HL-60/S4 treated with phorbol 12-myristate 13-acetate at 8.2 ng/mL for 4 days and 3 days (cell line): ENCODE measurements around the gene CD300A.

Experiments
- in situ Hi-C: fragments of 300-500 bp; cut with MboI; formaldehyde crosslinking; loops from 2 replicates; pipeline ENCODE4 v1.15.0; 2022; ENCODE audit warnings: low sequenced_read_pairs

CD300A gene

GRCh38 chr17:74454197-74455024 lies 12.0 kb upstream of the CD300A start:
- in situ Hi-C loops, result no loop called here

GRCh38 chr17:74455025-74455545 lies 11.3 kb upstream of the CD300A start:
- in situ Hi-C loops, result no loop called here

- in situ Hi-C loops, result no loop called here
Observed at GRCh38 chr17:74455821-74456220, 10.6 kb upstream of the CD300A start.

GRCh38 chr17:74457146-74457819 lies 9.2 kb upstream of the CD300A start:
- in situ Hi-C loops, result no loop called here

- in situ Hi-C loops, result no loop called here
Observed at GRCh38 chr17:74457820-74458166, 8.6 kb upstream of the CD300A start.

- in situ Hi-C loops, result no loop called here
Observed at GRCh38 chr17:74458835-74459234, 7.6 kb upstream of the CD300A start.

GRCh38 chr17:74459622-74460021 lies 6.8 kb upstream of the CD300A start:
- in situ Hi-C loops, result no loop called here

GRCh38 chr17:74460241-74460640 lies 6.2 kb upstream of the CD300A start:
- in situ Hi-C loops, result no loop called here

- in situ Hi-C loops, result no loop called here
Observed at GRCh38 chr17:74460996-74461395, 5.4 kb upstream of the CD300A start.

- in situ Hi-C loops, result no loop called here
Observed at GRCh38 chr17:74461611-74462010, 4.8 kb upstream of the CD300A start.

GRCh38 chr17:74464730-74465377 lies 1.6 kb upstream of the CD300A start:
- in situ Hi-C loops, result no loop called here

- in situ Hi-C loops, result no loop called here
Observed at GRCh38 chr17:74465378-74466110, 890 bp upstream of the CD300A start.

GRCh38 chr17:74466828-74467184 lies 372 bp downstream of the CD300A start:
- in situ Hi-C loops, result no loop called here

- in situ Hi-C loops, result no loop called here
Observed at GRCh38 chr17:74467221-74467951, 952 bp downstream of the CD300A start.

GRCh38 chr17:74471341-74471740 lies 4.9 kb downstream of the CD300A start:
- in situ Hi-C loops, result no loop called here

- in situ Hi-C loops, result no loop called here
Observed at GRCh38 chr17:74472890-74473289, 6.5 kb downstream of the CD300A start.

- in situ Hi-C loops, result no loop called here
Observed at GRCh38 chr17:74473294-74473693, 6.9 kb downstream of the CD300A start.

- in situ Hi-C loops, result no loop called here
Observed at GRCh38 chr17:74474043-74474792, 7.8 kb downstream of the CD300A start.

- in situ Hi-C loops, result no loop called here
Observed at GRCh38 chr17:74475189-74475588, 8.8 kb downstream of the CD300A start.

- in situ Hi-C loops, result no loop called here
Observed at GRCh38 chr17:74477411-74477810, 11.0 kb downstream of the CD300A start.
